Lower lobe of right lung (tissue), 2 donors: Measurements from ENCODE around the gene SENP8. TPM values are rescaled to one million over a fixed set of nuclear protein-coding genes. Genes with fewer than 3 reads are reported as not detected.

ENCODE experiments used
- ATAC-seq, 2 donors: fragments of 200-7000 bp; cut with Tn5 transposase; one replicate each; pipeline ENCODE4 v1.9.1; 2020 to 2022; ENCODE audit warnings: mild to moderate bottlenecking in 2 of 2, moderate library complexity in 2 of 2
- DNase-seq: peaks from one replicate; pipeline ENCODE4 v3.0.0-alpha.2; 2020
- H3K27ac ChIP-seq: fragments of 200-600 bp; one replicate; pipeline ENCODE4 v1.8.0; 2022
- H3K27me3 ChIP-seq: fragments of 200-600 bp; one replicate; pipeline ENCODE4 v1.8.0; 2022; ENCODE audit warnings: low read depth
- H3K36me3 ChIP-seq: fragments of 200-600 bp; one replicate; pipeline ENCODE4 v1.8.0; 2022; ENCODE audit warnings: mild to moderate bottlenecking
- H3K4me1 ChIP-seq: fragments of 200-600 bp; one replicate; pipeline ENCODE4 v1.8.0; 2022
- H3K4me3 ChIP-seq: fragments of 200-600 bp; one replicate; pipeline ENCODE4 v1.8.0; 2022; ENCODE audit warnings: mild to moderate bottlenecking
- H3K9me3 ChIP-seq: fragments of 200-600 bp; one replicate; pipeline ENCODE4 v1.8.0; 2022
- intact Hi-C: fragments of 100-400 bp; cut with DNase I; formaldehyde crosslinking; loops from one replicate; pipeline ENCODE4 v1.11.0; 2022
- total RNA-seq: library from RNA; stranded (reverse); fragmentation: NEBNext Ultra II Directional; extraction: Animal tissue kit (Norgen Biotek cat#: 25700); gene quantifications from one replicate; pipeline ENCODE4 v1.2.1, GENCODE V29; 2021
- TF ChIP-seq, protein P1 (sequence below): fragments of 200-600 bp; IDR thresholded peaks from one replicate; pipeline ENCODE4 v1.8.0; 2022; ENCODE audit warnings: antibody characterized with exemption, mild to moderate bottlenecking
- donor health status: DM: no; HTN: yes; CAD: no; lungs with severe emphysema.

Gene SENP8
- total RNA-seq, 1 donor from 2014 or later: 3.6 TPM

GRCh38 chr15:72155635-72156616 is 37.7 kb downstream of the SENP8 start:
- peak; percentile 85 for DNase-seq
- intact Hi-C loops: no loop called here
- no peaks in the 10 kb centered on the region for H3K27me3 ChIP-seq
- H3K27ac ChIP-seq: peak overlapping the region; percentile 79
- H3K4me3 ChIP-seq: peak overlapping the region; percentile 63
- TF ChIP-seq, protein P1, sequence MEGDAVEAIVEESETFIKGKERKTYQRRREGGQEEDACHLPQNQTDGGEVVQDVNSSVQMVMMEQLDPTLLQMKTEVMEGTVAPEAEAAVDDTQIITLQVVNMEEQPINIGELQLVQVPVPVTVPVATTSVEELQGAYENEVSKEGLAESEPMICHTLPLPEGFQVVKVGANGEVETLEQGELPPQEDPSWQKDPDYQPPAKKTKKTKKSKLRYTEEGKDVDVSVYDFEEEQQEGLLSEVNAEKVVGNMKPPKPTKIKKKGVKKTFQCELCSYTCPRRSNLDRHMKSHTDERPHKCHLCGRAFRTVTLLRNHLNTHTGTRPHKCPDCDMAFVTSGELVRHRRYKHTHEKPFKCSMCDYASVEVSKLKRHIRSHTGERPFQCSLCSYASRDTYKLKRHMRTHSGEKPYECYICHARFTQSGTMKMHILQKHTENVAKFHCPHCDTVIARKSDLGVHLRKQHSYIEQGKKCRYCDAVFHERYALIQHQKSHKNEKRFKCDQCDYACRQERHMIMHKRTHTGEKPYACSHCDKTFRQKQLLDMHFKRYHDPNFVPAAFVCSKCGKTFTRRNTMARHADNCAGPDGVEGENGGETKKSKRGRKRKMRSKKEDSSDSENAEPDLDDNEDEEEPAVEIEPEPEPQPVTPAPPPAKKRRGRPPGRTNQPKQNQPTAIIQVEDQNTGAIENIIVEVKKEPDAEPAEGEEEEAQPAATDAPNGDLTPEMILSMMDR: peak; percentile 84
- peaks cover 38% of the 10 kb centered on the region for H3K4me1 ChIP-seq
- no peaks in the 10 kb centered on the region for H3K36me3 ChIP-seq
- no peaks in the 10 kb centered on the region for H3K9me3 ChIP-seq
- ATAC-seq: peak; percentile 87 to 88

DNA sequence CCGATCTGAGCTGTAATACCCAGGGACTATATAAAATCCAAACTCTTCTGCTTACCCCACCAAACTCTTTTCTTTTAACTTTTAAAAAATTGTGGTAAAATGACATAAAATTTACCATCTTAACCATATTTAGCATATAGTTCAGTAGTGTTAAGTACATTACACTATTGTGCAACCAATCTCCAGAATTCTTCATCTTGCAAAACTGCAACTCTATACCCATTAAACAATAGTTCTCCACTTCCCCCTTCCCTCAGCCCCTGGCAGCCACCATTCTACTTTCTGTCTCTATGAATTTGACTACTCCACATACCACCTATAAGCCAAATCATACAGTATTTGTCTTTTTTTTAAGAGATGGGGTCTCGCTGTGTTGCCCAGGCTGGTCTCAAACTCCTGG is 38.7 kb downstream of the SENP8 start:
- peak overlapping the region; percentile 79 for H3K27ac ChIP-seq
- intact Hi-C loops: no loop called here

DNA sequence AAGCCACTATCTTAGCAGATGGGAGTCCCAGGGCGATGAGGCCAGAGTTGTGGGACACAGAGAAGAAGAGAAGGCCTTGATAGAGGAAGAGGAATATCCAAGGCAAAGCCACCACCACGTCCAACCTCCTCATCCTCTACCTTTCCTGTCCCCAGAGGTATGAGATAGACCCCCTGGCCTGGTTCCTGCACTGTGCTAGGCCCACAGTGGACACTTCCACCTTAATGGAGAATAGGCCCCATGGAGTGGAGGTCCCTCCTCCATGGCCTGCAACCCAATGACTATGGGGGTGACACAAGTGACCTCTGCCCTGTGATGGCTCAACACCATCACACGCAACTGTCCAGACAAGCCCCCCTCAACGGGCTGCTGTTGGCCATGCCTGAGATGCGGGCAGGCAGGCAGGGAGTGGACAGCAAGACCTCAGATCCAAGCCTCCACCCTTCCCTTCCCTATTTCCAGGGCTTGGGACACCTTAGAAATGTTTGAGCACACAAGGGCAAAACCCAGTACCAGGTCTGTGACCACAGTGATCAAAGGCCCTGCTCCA is 42.6 kb downstream of the SENP8 start:
- intact Hi-C loops: no loop called here
- Histone ChIP-seq H3K27ac (peak overlapping the region; percentile 64), H3K36me3 (no peaks in the 10 kb centered on the region), H3K9me3 (no peaks in the 10 kb centered on the region), H3K4me1 (peaks cover 21% of the 10 kb centered on the region), H3K27me3 (no peaks in the 10 kb centered on the region), H3K4me3 (no peak overlapping the region)
- no peak for ATAC-seq
- no peak for DNase-seq
- TF ChIP-seq, protein P1: no peak

More for the DNA sequence above, 38.7 kb downstream of the SENP8 start:
- Histone ChIP-seq H3K4me1 (peaks cover 46% of the 10 kb centered on the region), H3K27me3 (no peaks in the 10 kb centered on the region), H3K9me3 (no peaks in the 10 kb centered on the region), H3K36me3 (no peaks in the 10 kb centered on the region), H3K4me3 (peak overlapping the region; percentile 63)
- ATAC-seq (no peak), DNase-seq (no peak)
- TF ChIP-seq, protein P1: no peak

DNA sequence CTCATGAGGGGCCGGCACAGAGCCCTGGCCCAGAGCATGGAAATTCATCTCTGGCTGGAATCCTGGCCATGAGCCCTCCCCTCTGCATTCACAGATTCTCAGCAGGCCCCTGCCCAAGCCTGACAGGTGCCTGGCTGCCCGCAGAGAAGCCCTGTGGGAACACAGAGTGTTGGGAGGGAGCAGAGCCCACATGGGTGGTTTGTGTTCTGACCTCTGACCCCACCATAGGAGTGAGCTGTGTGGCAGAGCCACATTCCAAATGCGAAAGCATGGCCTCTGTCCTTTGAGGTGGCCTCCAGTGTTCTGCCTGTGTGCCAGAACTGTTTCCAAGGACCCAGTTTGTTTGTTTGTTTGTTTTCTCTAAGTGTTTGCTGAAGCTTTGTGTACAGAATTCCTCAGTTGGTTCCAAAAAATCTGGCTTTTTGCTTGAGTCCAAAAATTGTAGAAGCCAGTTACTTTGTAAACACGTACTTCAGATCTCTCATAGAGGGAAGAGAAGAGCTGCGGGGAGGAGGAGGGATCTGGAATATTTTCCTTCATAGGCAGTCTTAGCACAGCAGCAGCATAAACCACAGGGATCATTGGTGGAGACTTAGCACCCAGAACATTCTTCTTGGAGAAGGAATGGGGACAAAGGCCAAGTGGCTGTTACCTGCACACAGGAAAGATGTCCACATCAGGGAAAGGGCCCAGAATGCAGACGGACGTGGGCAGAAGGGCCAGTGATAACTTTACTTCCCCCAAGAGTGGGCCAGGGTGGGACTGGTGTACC is 43.3 kb downstream of the SENP8 start:
- TF ChIP-seq, protein P1: no peak
- H3K4me1 ChIP-seq: peaks cover 20% of the 10 kb centered on the region
- no peaks in the 10 kb centered on the region for H3K27me3 ChIP-seq
- H3K9me3 ChIP-seq: no peaks in the 10 kb centered on the region
- peak; percentile 87 to 88 for ATAC-seq
- H3K27ac ChIP-seq: peak overlapping the region; percentile 64
- intact Hi-C loops: no loop called here
- no peak overlapping the region for H3K4me3 ChIP-seq
- DNase-seq: peak; percentile 49
- H3K36me3 ChIP-seq: no peaks in the 10 kb centered on the region

DNA sequence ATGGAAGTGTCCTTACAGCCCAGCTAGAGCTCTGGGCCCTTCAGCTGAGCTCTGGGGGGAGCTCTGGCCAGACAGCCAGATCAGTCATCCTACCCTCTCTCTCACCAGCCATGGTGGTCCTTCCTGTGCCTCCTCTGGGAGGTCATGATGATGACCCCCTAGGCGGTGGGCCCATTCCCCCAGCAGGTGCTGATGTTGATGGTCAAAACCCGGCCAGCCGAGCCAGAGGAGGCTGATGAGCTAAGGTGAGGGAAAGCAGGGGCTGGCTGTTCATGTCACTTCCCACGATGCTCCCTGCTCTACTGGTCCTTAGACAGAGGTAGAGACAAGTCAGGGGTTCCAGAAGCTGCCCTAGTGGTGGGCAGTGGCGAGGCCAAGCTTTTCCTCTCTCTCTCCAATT is 44.4 kb downstream of the SENP8 start:
- Histone ChIP-seq H3K36me3 (no peaks in the 10 kb centered on the region), H3K27ac (peak overlapping the region; percentile 64), H3K27me3 (no peaks in the 10 kb centered on the region), H3K9me3 (no peaks in the 10 kb centered on the region), H3K4me3 (no peak overlapping the region), H3K4me1 (peaks cover 20% of the 10 kb centered on the region)
- TF ChIP-seq, protein P1: no peak
- intact Hi-C loops: no loop called here
- no peak for DNase-seq
- ATAC-seq: no peak
